NCI-H82 treated with DMSO at 0.1 percent for 48 hours (cell line): ENCODE measurements around the gene SCFD2.
"Not testable (repeated sequence)": the region's sequence is repeated elsewhere in the genome, so short reads cannot be mapped to it uniquely, and the experiment has no call there.

Source experiments
- DNase-seq: peaks from one replicate; lab custom pipeline; 2025; ENCODE audit not compliant: unreplicated experiment; lab: John Stamatoyannopoulos, UW

Gene SCFD2

GRCh38 chr4:53057679-53058078 lies 308.2 kb downstream of the SCFD2 start:
- DNase-seq, result no peak

- not testable (repeated sequence) for DNase-seq
Measured at GRCh38 chr4:53057108-53057507, 308.8 kb downstream of the SCFD2 start.

GRCh38 chr4:53055716-53056403 lies 310.0 kb downstream of the SCFD2 start:
- DNase-seq, result no peak

- DNase-seq, result no peak
Measured at GRCh38 chr4:53055274-53055673, 310.6 kb downstream of the SCFD2 start.

- no peak for DNase-seq
Measured at GRCh38 chr4:53050361-53050774, 315.5 kb downstream of the SCFD2 start.

GRCh38 chr4:53049528-53049927 lies 316.3 kb downstream of the SCFD2 start:
- no peak for DNase-seq

GRCh38 chr4:53044651-53044960 lies 321.3 kb downstream of the SCFD2 start:
- no peak for DNase-seq

- peak; percentile 38 for DNase-seq
Measured at GRCh38 chr4:53043891-53044650, 321.8 kb downstream of the SCFD2 start.

- peak; percentile 78 for DNase-seq
Measured at GRCh38 chr4:53043055-53043454, 322.8 kb downstream of the SCFD2 start.

GRCh38 chr4:53040851-53041250 lies 325.0 kb downstream of the SCFD2 start:
- DNase-seq, result no peak

GRCh38 chr4:53040459-53040815 lies 325.4 kb downstream of the SCFD2 start:
- DNase-seq, result no peak

GRCh38 chr4:53039741-53040458 lies 326.0 kb downstream of the SCFD2 start:
- no peak for DNase-seq

GRCh38 chr4:53037892-53038291 lies 328.0 kb downstream of the SCFD2 start:
- no peak for DNase-seq

- not testable (repeated sequence) for DNase-seq
Measured at GRCh38 chr4:53032908-53033307, 333.0 kb downstream of the SCFD2 start.

GRCh38 chr4:53026233-53026632 lies 339.6 kb downstream of the SCFD2 start:
- no peak for DNase-seq

GRCh38 chr4:53023677-53024299 lies 342.1 kb downstream of the SCFD2 start:
- DNase-seq, result no peak

- DNase-seq, result no peak
Measured at GRCh38 chr4:53022513-53023100, 343.3 kb downstream of the SCFD2 start.

- DNase-seq, result no peak
Measured at GRCh38 chr4:53021754-53022512, 343.9 kb downstream of the SCFD2 start.

- no peak for DNase-seq
Measured at GRCh38 chr4:53019485-53020382, 346.1 kb downstream of the SCFD2 start.

- no peak for DNase-seq
Measured at GRCh38 chr4:53018471-53018870, 347.4 kb downstream of the SCFD2 start.
